Skeletal muscle satellite cell (primary cell): Measurements from ENCODE around the gene FIGLA.

ENCODE experiments used
- H3K27me3 ChIP-seq: 2 replicates; pipeline ENCODE4 v1.7.0; 2013; ENCODE audit warnings: low read length; ENCODE audit not compliant: control insufficient read depth, insufficient read depth
- H3K36me3 ChIP-seq: 2 replicates; pipeline ENCODE4 v1.7.0; 2013; ENCODE audit warnings: mild to moderate bottlenecking, control low read depth, low read length; ENCODE audit not compliant: insufficient read depth
- H3K4me1 ChIP-seq: 2 replicates; pipeline ENCODE4 v1.7.0; 2013; ENCODE audit warnings: low read length; ENCODE audit not compliant: control insufficient read depth, insufficient read depth
- H3K4me2 ChIP-seq: 2 replicates; pipeline ENCODE4 v1.7.0; 2013; ENCODE audit warnings: mild to moderate bottlenecking, low read length
- H3K4me3 ChIP-seq: 2 replicates; pipeline ENCODE4 v1.7.0; 2013; ENCODE audit warnings: low read length
- H3K9ac ChIP-seq: 2 replicates; pipeline ENCODE4 v1.7.0; 2013; ENCODE audit warnings: mild to moderate bottlenecking, low read depth, low read length, moderate library complexity
- H3K9me3 ChIP-seq: replicated peaks from 2 replicates; pipeline ENCODE4 v1.7.0; 2013; ENCODE audit warnings: mild to moderate bottlenecking, control low read depth, low read length

The FIGLA gene

DNA sequence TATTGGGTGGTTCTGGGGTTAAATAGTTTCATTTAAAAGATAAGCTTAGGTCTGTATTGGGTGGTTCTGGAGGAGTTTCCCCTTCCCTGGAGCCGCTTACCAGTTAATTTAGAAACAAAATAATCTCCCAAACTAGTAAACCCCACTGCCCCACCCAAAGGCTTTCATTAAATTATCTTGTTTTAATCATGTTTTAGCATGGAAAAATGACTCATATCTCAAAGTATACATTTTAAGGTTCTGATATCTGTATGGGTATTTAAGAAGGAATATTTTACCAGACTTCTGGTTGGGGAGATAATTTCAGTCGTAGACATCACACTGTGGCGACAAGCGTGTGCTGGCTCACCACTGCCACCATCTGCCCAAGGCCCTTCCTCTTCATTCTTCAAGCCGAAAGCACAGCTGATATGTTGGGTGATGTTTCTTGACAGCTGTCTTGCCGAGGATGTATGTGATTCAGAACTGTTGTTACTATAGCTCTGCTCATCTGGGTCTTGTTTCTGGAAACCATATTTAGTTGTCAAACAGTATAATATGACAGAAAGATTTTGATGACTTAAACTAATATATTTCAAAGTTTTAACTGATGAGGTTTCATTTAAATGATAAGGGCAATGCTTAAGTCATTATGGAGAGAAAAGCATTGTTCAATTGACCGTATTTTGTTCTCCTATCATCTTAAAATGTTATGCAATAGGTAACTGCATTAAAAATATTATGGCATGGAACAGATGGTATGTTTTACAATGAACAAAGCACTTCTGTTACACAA is 5.1 kb downstream of the FIGLA start:
- peaks cover 4% of the 10 kb centered on the region for H3K4me1 ChIP-seq
- H3K4me2 ChIP-seq, result no peak overlapping the region
- H3K9me3 ChIP-seq, result no peaks in the 10 kb centered on the region
- H3K9ac ChIP-seq, result no peak overlapping the region
- no peak overlapping the region for H3K4me3 ChIP-seq
- H3K27me3 ChIP-seq, result peaks cover 44% of the 10 kb centered on the region
- H3K36me3 ChIP-seq, result no peaks in the 10 kb centered on the region

DNA sequence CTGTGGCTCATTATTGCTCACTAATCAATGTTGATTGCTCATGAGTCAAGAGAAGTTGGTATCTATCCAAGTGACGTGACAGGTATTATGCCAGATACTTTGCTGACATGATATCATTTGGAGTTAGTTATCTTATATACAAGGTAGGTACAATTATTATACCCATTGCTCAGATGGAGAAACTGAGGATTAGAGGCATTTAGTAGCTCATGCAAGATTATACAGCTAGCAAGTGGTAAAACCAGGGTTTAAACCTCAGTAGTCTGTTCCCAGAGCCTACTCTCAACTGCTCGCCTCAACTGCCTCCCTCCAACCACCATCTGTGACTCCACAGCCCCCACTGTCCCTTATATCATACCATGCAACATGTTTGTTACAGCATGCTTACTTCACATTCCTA is 6.1 kb downstream of the FIGLA start:
- Histone ChIP-seq H3K9ac (no peak overlapping the region), H3K9me3 (no peaks in the 10 kb centered on the region), H3K4me2 (no peak overlapping the region), H3K36me3 (no peaks in the 10 kb centered on the region), H3K4me1 (no peaks in the 10 kb centered on the region), H3K27me3 (peaks cover 34% of the 10 kb centered on the region), H3K4me3 (no peak overlapping the region)

DNA sequence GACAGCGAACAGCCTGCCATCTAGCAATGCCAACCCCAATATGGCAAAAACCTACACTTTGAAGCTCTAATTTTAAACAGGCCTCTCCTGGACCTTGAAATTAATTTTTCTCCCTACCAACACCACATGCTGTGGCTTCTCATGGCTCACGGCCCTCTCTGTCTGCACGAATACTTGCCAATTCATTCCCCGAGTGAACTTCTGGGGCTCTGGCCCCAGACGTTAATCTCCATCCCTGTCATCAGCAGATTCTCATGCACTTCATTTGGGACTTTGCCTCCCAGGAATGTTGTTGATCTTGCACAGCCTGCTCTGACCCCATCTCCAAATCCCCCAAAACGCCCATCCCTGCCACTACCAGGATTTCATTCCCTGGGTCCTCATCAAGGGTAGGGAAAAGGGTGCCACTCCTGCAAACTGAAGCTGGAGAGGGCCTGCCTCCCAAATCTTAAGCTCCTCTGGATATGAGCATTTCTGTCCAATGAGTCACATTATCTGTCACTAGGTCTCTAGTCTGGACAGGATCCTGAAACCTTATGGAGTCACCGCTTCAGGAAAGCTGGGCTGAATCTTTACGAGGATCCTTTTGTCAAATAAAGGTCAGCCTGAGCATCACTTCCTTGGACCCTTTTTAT is 10.4 kb downstream of the FIGLA start:
- H3K4me2 ChIP-seq, result no peak overlapping the region
- peaks cover 18% of the 10 kb centered on the region for H3K27me3 ChIP-seq
- no peaks in the 10 kb centered on the region for H3K4me1 ChIP-seq
- H3K36me3 ChIP-seq, result no peaks in the 10 kb centered on the region
- H3K9me3 ChIP-seq, result no peaks in the 10 kb centered on the region
- no peak overlapping the region for H3K4me3 ChIP-seq
- no peak overlapping the region for H3K9ac ChIP-seq

DNA sequence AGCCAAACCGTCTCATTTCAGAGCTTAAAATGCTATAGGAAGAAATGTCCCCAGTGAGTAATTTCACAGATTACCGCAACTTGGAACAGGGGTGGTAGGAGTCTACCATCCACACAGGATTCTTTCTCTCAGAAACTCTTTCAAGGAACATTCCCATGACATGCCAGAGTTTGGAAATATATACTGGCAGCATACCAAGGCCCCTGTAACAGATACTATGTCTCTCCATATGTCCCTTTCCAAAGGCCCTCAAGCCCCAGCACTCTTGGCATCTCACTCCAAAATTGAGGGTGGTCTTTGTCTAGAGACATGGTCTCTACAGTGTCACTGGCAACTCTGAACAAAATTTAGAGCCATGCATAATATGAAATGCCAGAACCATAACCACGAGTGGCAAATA is 11.0 kb downstream of the FIGLA start:
- Histone ChIP-seq H3K27me3 (peaks cover 19% of the 10 kb centered on the region), H3K36me3 (no peaks in the 10 kb centered on the region), H3K4me2 (no peak overlapping the region), H3K9me3 (no peaks in the 10 kb centered on the region), H3K4me1 (no peaks in the 10 kb centered on the region), H3K4me3 (no peak overlapping the region), H3K9ac (no peak overlapping the region)

DNA sequence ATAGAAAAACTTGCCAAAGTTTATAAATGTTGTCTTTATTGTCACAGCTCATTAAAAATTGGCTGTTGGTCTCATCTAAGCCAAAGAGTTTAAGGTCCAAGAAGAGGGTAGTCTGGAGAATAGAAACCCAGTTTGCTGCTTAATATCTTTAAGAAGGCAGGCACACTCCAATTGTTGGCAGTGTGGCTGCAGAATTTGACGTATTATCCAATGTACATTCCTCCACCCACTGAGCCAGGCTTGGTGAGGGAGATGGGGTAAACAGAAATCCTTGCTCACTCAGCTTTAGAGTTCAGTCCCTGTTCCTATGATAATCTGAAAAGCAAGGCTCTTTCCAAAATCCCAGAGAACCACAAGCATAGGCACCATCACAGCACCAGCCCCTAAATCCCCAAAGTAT is 11.8 kb downstream of the FIGLA start:
- Histone ChIP-seq H3K9ac (no peak overlapping the region), H3K36me3 (no peaks in the 10 kb centered on the region), H3K4me3 (no peak overlapping the region), H3K27me3 (peaks cover 27% of the 10 kb centered on the region), H3K9me3 (no peaks in the 10 kb centered on the region), H3K4me1 (no peaks in the 10 kb centered on the region), H3K4me2 (no peak overlapping the region)

DNA sequence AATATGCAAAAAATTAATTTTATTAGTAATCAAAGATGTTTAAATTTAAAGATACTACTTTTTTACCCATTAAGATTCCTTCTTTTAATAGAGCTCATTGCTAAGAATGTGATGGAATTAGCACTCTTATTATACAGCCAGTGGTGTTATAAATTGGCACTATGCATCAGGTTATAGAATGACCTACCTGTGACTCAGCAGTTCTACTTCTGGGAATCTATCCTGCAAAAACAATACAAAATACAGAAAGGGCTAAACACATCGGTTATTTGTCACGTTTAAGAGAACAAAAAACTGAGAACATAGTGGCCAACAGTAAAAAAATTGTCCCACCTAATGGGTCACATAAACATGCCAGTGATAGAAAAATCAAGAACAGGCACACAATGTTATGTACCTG is 13.0 kb downstream of the FIGLA start:
- H3K4me1 ChIP-seq, result no peaks in the 10 kb centered on the region
- no peak overlapping the region for H3K4me2 ChIP-seq
- H3K9ac ChIP-seq, result no peak overlapping the region
- H3K27me3 ChIP-seq, result peaks cover 26% of the 10 kb centered on the region
- no peak overlapping the region for H3K4me3 ChIP-seq
- H3K9me3 ChIP-seq, result no peaks in the 10 kb centered on the region
- no peaks in the 10 kb centered on the region for H3K36me3 ChIP-seq

DNA sequence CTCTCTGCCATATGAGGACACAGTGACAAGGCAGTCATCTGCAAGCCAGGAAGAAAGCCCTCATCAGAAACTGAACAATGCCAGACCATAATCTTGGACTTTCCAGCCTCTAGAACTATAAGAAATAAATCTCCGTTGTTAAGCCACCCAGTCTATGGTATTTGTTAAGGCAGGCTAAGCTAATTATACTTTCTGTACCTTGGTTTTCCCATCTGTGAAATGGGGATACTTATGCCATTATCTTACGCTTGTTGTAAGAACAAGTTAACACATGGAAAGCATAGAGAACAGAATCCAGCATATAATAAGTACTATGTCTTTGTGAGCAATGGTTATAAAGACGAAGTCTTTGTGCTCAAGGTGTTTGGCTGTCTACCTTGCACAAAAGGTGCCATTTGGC is 14.2 kb downstream of the FIGLA start:
- H3K4me2 ChIP-seq, result no peak overlapping the region

DNA sequence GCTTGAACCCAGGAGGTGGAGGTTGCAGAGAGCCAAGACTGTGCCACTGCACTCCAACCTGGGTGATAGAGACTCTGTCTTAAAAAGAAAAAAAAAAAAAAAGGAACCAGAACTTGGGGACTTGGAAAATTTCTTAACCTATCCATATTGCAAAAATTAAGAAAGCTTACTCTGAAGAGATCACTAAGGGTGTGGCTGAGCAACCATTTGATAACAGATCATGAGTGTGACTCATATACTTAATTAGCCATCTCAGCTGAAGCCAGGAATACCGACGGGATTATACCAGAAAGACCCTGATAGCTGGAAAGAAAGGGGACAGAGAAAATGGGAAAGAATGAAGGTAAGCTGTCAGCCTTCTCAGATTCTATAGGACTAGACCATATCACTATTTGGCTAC is 15.3 kb downstream of the FIGLA start:
- peaks cover 39% of the 10 kb centered on the region for H3K27me3 ChIP-seq
- H3K9ac ChIP-seq, result no peak overlapping the region

More for the DNA sequence above, 14.2 kb downstream of the FIGLA start:
- Histone ChIP-seq H3K36me3 (no peaks in the 10 kb centered on the region), H3K4me3 (no peak overlapping the region), H3K27me3 (peaks cover 33% of the 10 kb centered on the region), H3K4me1 (no peaks in the 10 kb centered on the region), H3K9ac (no peak overlapping the region), H3K9me3 (no peaks in the 10 kb centered on the region)

DNA sequence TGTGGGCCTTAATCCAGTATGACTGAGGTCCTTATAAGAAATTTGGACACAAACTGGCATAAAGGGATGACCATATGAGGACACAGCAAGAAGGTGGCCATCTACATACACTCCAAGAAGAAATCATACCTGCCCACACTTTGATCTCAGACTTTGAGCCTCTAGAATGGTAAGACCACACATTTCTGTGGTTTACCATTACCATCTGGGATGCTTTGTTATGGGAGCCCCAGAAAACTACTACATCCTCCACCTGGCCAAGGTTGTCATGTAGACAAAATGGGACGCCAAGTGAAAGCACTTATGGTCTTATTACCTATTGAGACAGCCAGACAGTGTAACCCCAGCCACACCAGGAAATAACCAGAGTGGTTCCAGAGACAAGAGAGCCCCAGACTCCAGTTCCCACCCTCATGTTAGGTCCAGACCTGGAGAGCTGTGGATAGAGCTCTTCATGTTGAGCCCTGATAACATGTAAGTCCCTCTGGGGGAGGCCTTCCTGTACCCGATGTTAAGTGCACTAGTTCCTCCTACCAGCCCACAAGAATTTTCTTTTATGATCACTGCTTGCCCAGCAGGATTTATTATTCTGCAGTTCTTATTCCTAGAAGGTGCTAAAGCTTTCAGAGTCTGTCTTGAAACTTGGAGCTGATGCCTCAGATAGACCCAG is 17.8 kb downstream of the FIGLA start:
- H3K9me3 ChIP-seq, result no peaks in the 10 kb centered on the region
- H3K27me3 ChIP-seq, result peaks cover 60% of the 10 kb centered on the region
- H3K4me3 ChIP-seq, result no peak overlapping the region

More for the DNA sequence above, 15.3 kb downstream of the FIGLA start:
- no peak overlapping the region for H3K4me3 ChIP-seq
- H3K36me3 ChIP-seq, result no peaks in the 10 kb centered on the region
- no peaks in the 10 kb centered on the region for H3K9me3 ChIP-seq
- no peak overlapping the region for H3K4me2 ChIP-seq
- H3K4me1 ChIP-seq, result no peaks in the 10 kb centered on the region

DNA sequence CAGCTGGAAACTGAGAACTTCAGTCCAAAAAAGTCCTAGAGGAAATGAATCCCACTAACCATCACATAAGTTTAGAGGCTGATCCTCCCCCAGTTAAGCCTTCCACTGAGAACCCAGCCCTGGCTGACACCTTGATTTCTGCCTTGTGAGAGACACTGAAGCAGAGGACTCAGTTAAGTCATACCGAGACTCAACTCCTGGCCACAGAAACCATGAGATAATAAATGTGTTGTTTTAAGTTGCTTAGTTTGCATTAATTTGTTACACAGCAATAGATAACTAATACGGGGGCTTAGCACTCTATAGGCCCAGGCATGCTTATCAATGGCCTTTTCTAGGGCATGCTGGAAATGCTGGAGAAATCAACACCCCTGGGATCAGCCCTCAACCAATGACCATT is 19.0 kb downstream of the FIGLA start:
- Histone ChIP-seq H3K36me3 (no peaks in the 10 kb centered on the region), H3K9ac (no peak overlapping the region), H3K4me2 (no peak overlapping the region), H3K4me3 (no peak overlapping the region), H3K9me3 (no peaks in the 10 kb centered on the region), H3K27me3 (peaks cover 72% of the 10 kb centered on the region), H3K4me1 (no peaks in the 10 kb centered on the region)

More for the DNA sequence above, 17.8 kb downstream of the FIGLA start:
- Histone ChIP-seq H3K36me3 (no peaks in the 10 kb centered on the region), H3K4me1 (no peaks in the 10 kb centered on the region), H3K4me2 (no peak overlapping the region), H3K9ac (no peak overlapping the region)

DNA sequence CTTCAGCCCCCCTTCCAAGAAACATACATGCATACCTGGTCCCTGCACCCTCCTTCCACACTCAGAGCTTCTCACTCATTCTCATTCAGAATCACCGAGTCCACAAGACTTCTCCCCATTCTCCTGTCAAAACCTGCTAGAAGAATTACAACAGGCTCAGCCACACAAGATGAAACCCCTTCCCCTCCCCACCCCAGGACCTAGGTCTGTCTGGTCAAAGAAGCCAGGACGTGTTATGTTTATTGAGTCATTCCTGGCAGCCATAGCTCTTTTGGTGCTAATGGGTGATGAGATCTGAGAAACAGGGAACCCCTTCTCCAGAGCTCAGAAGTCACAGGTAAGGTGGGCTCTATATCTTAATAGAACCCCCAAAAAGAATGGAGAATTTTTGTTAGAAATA is 21.0 kb downstream of the FIGLA start:
- H3K9ac ChIP-seq, result no peak overlapping the region
- H3K4me3 ChIP-seq, result no peak overlapping the region
- H3K9me3 ChIP-seq, result no peaks in the 10 kb centered on the region
- no peaks in the 10 kb centered on the region for H3K36me3 ChIP-seq
- no peaks in the 10 kb centered on the region for H3K4me1 ChIP-seq
- no peak overlapping the region for H3K4me2 ChIP-seq
- H3K27me3 ChIP-seq, result peaks cover 71% of the 10 kb centered on the region
